Trophoblast cell (in vitro differentiated cells and primary cell): ENCODE measurements around the gene KRT73.

Experiments used
- DNase-seq, 2 donors: peaks; one replicate each; pipeline ENCODE4 v3.0.0-alpha.2; 2016
- H2AFZ ChIP-seq: 2 replicates; pipeline ENCODE4 v1.6.1; 2013; ENCODE audit warnings: low read length, moderate library complexity, mild to moderate bottlenecking; ENCODE audit not compliant: insufficient read depth, poor library complexity
- H2AK5ac ChIP-seq: 2 replicates; pipeline ENCODE4 v1.6.1; 2013; ENCODE audit warnings: mild to moderate bottlenecking, low read length
- H2BK120ac ChIP-seq: 2 replicates; pipeline ENCODE4 v1.6.1; 2013; ENCODE audit warnings: low read length, mild to moderate bottlenecking, moderate library complexity; ENCODE audit not compliant: insufficient read depth, poor library complexity
- H2BK12ac ChIP-seq: 2 replicates; pipeline ENCODE4 v1.6.1; 2013; ENCODE audit warnings: mild to moderate bottlenecking, low read length, moderate library complexity
- H2BK5ac ChIP-seq: 2 replicates; pipeline ENCODE4 v1.6.1; 2013; ENCODE audit warnings: low read length, low read depth, moderate library complexity, mild to moderate bottlenecking; ENCODE audit not compliant: poor library complexity
- H3K14ac ChIP-seq: 2 replicates; pipeline ENCODE4 v1.6.1; 2013; ENCODE audit warnings: mild to moderate bottlenecking, low read length
- H3K18ac ChIP-seq: 2 replicates; pipeline ENCODE4 v1.6.1; 2013; ENCODE audit warnings: mild to moderate bottlenecking, low read length
- H3K23ac ChIP-seq: 2 replicates; pipeline ENCODE4 v1.6.1; 2013; ENCODE audit warnings: low read length
- H3K27ac ChIP-seq: 2 replicates; pipeline ENCODE4 v1.5.1; 2013; ENCODE audit warnings: low read depth, mild to moderate bottlenecking, inconsistent platforms, low read length, moderate library complexity
- H3K27me3 ChIP-seq: 2 replicates; pipeline ENCODE4 v1.6.1; 2013; ENCODE audit warnings: inconsistent platforms, mild to moderate bottlenecking, low read length, moderate library complexity; ENCODE audit not compliant: insufficient read depth
- H3K36me3 ChIP-seq, 2 experiments: 1 replicate in 1 of 2; 2 replicates in 1 of 2; pipeline ENCODE4 v1.6.1; 2013; ENCODE audit warnings: low read length in 2 of 2, mild to moderate bottlenecking in 2 of 2, moderate library complexity in 1 of 2; ENCODE audit not compliant: insufficient read depth in 2 of 2, control insufficient read depth in 1 of 2
- H3K4ac ChIP-seq: 2 replicates; pipeline ENCODE4 v1.6.1; 2013; ENCODE audit warnings: low read depth, mild to moderate bottlenecking, low read length, moderate library complexity
- H3K4me1 ChIP-seq, 2 experiments: 1 replicate in 1 of 2; 2 replicates in 1 of 2; pipeline ENCODE4 v1.6.1; 2013; ENCODE audit warnings: low read length in 2 of 2, mild to moderate bottlenecking in 2 of 2, moderate library complexity in 1 of 2; ENCODE audit not compliant: insufficient read depth in 2 of 2, control insufficient read depth in 1 of 2
- H3K4me2 ChIP-seq: 2 replicates; pipeline ENCODE4 v1.6.1; 2013; ENCODE audit warnings: inconsistent platforms, mild to moderate bottlenecking, low read length, moderate library complexity
- H3K4me3 ChIP-seq: 2 replicates; pipeline ENCODE4 v1.5.1; 2013; ENCODE audit warnings: mild to moderate bottlenecking, low read depth, low read length, inconsistent platforms
- H3K79me1 ChIP-seq: one replicate; pipeline ENCODE4 v1.6.1; 2013; ENCODE audit warnings: low read length
- H3K79me2 ChIP-seq: 2 replicates; pipeline ENCODE4 v1.6.1; 2013; ENCODE audit warnings: low read length, mild to moderate bottlenecking; ENCODE audit not compliant: control insufficient read depth, insufficient read depth, poor library complexity
- H3K9ac ChIP-seq: 2 replicates; pipeline ENCODE4 v1.6.1; 2013; ENCODE audit warnings: mild to moderate bottlenecking, low read length
- H3K9me3 ChIP-seq: 2 replicates; pipeline ENCODE4 v1.6.1; 2013; ENCODE audit warnings: low read depth, mild to moderate bottlenecking, control low read depth, inconsistent platforms, low read length; ENCODE audit not compliant: insufficient read depth
- H4K12ac ChIP-seq: 2 replicates; pipeline ENCODE4 v1.6.1; 2013; ENCODE audit warnings: low read depth, mild to moderate bottlenecking, low read length, moderate library complexity
- H4K8ac ChIP-seq: 2 replicates; pipeline ENCODE4 v1.6.1; 2013; ENCODE audit warnings: low read depth, mild to moderate bottlenecking, low read length, moderate library complexity
- H4K91ac ChIP-seq: one replicate; pipeline ENCODE4 v1.6.1; 2013; ENCODE audit warnings: low read depth, mild to moderate bottlenecking, low read length, moderate library complexity
- WGBS: extraction: QIAGEN DNeasy Blood & Tissue Kit; methylation state at CpG from one replicate; pipeline ENCODE4 v1.1.7; 2013; ENCODE audit warnings: missing lambda C conversion rate; ENCODE audit not compliant: insufficient read length, insufficient coverage; ENCODE audit errors: extremely low coverage; 5-methylcytosine and 5-hydroxymethylcytosine counted together

KRT73 gene

DNA sequence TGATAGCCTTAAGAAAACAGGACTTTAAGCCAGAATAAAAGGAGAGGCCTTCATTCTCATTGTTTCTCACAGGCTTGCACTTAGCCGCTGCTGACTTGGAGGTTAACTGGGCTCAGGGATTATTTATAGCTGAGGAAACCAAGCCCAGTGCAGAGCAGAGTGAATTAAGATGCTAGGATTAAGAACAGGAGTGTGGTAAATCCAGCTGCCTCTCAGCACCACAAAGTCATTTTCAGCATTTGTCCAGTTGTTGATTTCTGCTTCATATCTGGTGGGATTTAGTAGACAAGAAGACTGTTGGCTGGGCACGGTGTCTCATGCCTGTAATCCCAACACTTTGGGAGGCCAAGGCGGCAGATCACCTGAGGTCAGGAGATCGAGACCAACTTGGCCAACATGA, 14.3 kb upstream of the KRT73 start:
- H3K27me3 ChIP-seq: no peaks in the 10 kb centered on the region
- H3K79me1 ChIP-seq: no peaks in the 10 kb centered on the region
- H3K27ac ChIP-seq: no peak overlapping the region
- H3K4me2 ChIP-seq: no peak overlapping the region
- no peak overlapping the region for H2BK5ac ChIP-seq
- H3K18ac ChIP-seq: no peak overlapping the region
- no peak overlapping the region for H2AK5ac ChIP-seq
- peaks cover 2% of the 10 kb centered on the region for H3K9me3 ChIP-seq
- H3K4ac ChIP-seq: no peak overlapping the region
- no peaks in the 10 kb centered on the region for H3K79me2 ChIP-seq
- H3K14ac ChIP-seq: no peak overlapping the region
- H2BK120ac ChIP-seq: no peak overlapping the region
- no peak overlapping the region for H2AFZ ChIP-seq
- no peak overlapping the region for H4K91ac ChIP-seq
- no peak overlapping the region for H4K8ac ChIP-seq
- no peak overlapping the region for H2BK12ac ChIP-seq
- H3K4me3 ChIP-seq: no peak overlapping the region
- no peak overlapping the region for H3K9ac ChIP-seq
- H3K4me1 ChIP-seq: no peaks in the 10 kb centered on the region
- H3K36me3 ChIP-seq: no peaks in the 10 kb centered on the region
- no peak overlapping the region for H3K23ac ChIP-seq
- DNase-seq: no peak
- no CpG with 5 or more reads among the region's 4 CpGs for WGBS
- no peak overlapping the region for H4K12ac ChIP-seq

- Histone ChIP-seq H3K27ac (no peak overlapping the region), H2BK5ac (no peak overlapping the region), H2BK12ac (no peak overlapping the region), H3K4me2 (no peak overlapping the region), H3K36me3 (no peaks in the 10 kb centered on the region), H4K91ac (no peak overlapping the region), H4K12ac (no peak overlapping the region), H3K4ac (no peak overlapping the region), H2AFZ (no peak overlapping the region), H3K9me3 (peaks cover 2% of the 10 kb centered on the region), H3K4me3 (no peak overlapping the region), H3K23ac (no peak overlapping the region), H3K9ac (no peak overlapping the region), H3K4me1 (no peaks in the 10 kb centered on the region), H3K79me2 (no peaks in the 10 kb centered on the region), H3K79me1 (no peaks in the 10 kb centered on the region), H2AK5ac (no peak overlapping the region), H3K14ac (no peak overlapping the region), H3K18ac (no peak overlapping the region), H3K27me3 (no peaks in the 10 kb centered on the region), H2BK120ac (no peak overlapping the region), H4K8ac (no peak overlapping the region)
- no peak for DNase-seq
- no CpG with 5 or more reads among the region's 6 CpGs for WGBS
Measured at GRCh38 chr12:52631676-52632459, 13.5 kb upstream of the KRT73 start.

- no peak overlapping the region for H2BK120ac ChIP-seq
- H3K9ac ChIP-seq: no peak overlapping the region
- no CpG with 5 or more reads among the region's 4 CpGs for WGBS
- no peak overlapping the region for H3K4me2 ChIP-seq
- no peaks in the 10 kb centered on the region for H3K27me3 ChIP-seq
- no peaks in the 10 kb centered on the region for H3K36me3 ChIP-seq
- H3K27ac ChIP-seq: no peak overlapping the region
- no peaks in the 10 kb centered on the region for H3K79me2 ChIP-seq
- H3K23ac ChIP-seq: no peak overlapping the region
- no peak overlapping the region for H2BK5ac ChIP-seq
- H3K18ac ChIP-seq: no peak overlapping the region
- H3K4ac ChIP-seq: no peak overlapping the region
- H3K79me1 ChIP-seq: no peaks in the 10 kb centered on the region
- H3K4me1 ChIP-seq: no peaks in the 10 kb centered on the region
- H4K91ac ChIP-seq: no peak overlapping the region
- no peak overlapping the region for H3K4me3 ChIP-seq
- H4K8ac ChIP-seq: no peak overlapping the region
- no peak overlapping the region for H2AFZ ChIP-seq
- peaks cover 2% of the 10 kb centered on the region for H3K9me3 ChIP-seq
- H3K14ac ChIP-seq: no peak overlapping the region
- DNase-seq: no peak
- no peak overlapping the region for H4K12ac ChIP-seq
- H2AK5ac ChIP-seq: no peak overlapping the region
- no peak overlapping the region for H2BK12ac ChIP-seq
Measured at GRCh38 chr12:52631264-52631663, 12.9 kb upstream of the KRT73 start.

GRCh38 chr12:52630599-52631200, 12.3 kb upstream of the KRT73 start:
- H3K27ac ChIP-seq: no peak overlapping the region
- no peak overlapping the region for H2BK12ac ChIP-seq
- no peak overlapping the region for H4K12ac ChIP-seq
- H2AFZ ChIP-seq: no peak overlapping the region
- H3K4me2 ChIP-seq: no peak overlapping the region
- no peak overlapping the region for H4K91ac ChIP-seq
- no peaks in the 10 kb centered on the region for H3K79me1 ChIP-seq
- DNase-seq: peak in 1 of 2 donors; percentile 4
- H2BK5ac ChIP-seq: no peak overlapping the region
- H3K4me3 ChIP-seq: no peak overlapping the region
- no peaks in the 10 kb centered on the region for H3K4me1 ChIP-seq
- H3K27me3 ChIP-seq: no peaks in the 10 kb centered on the region
- H3K79me2 ChIP-seq: no peaks in the 10 kb centered on the region
- peaks cover 2% of the 10 kb centered on the region for H3K9me3 ChIP-seq
- H3K14ac ChIP-seq: no peak overlapping the region
- H3K18ac ChIP-seq: no peak overlapping the region
- no CpG with 5 or more reads among the region's 4 CpGs for WGBS
- no peak overlapping the region for H2BK120ac ChIP-seq
- no peak overlapping the region for H2AK5ac ChIP-seq
- no peak overlapping the region for H3K9ac ChIP-seq
- H3K36me3 ChIP-seq: no peaks in the 10 kb centered on the region
- no peak overlapping the region for H4K8ac ChIP-seq
- no peak overlapping the region for H3K23ac ChIP-seq
- no peak overlapping the region for H3K4ac ChIP-seq
